ENCODE measurements around the gene HOXB1. TPM values are rescaled to one million over a fixed set of nuclear protein-coding genes. Genes with fewer than 3 reads are reported as not detected.
A peak's percentile ranks its signal among the peaks of the same experiment; 100 is the strongest.

Gene HOXB1
- total and polyA plus RNA-seq, 4 donors, result not detected

GRCh38 chr17:48527547-48527932 is 3.3 kb downstream of the HOXB1 start:
- Histone ChIP-seq H3K4me3 (ENCODE audit: low read depth in 1 of 3, low read length in 3 of 3) (no peak overlapping the region), H3K27me3 (ENCODE audit: control insufficient read depth in 4 of 4, insufficient read depth in 4 of 4, low read length in 3 of 4) (peaks cover 0 to 22% (median 7%) of the 10 kb centered on the region in 4 donors)
- WGBS, result 36% methylated on average over 14 of the region's 14 CpGs

GRCh38 chr17:48526608-48527546 is 3.9 kb downstream of the HOXB1 start:
- TF ChIP-seq SP1 (IDR thresholded peaks at IDR 0.05), result no peak
- no peak for TF ChIP-seq CTCF (IDR thresholded peaks at IDR 0.05; ENCODE audit: low read depth, low read length, missing input control)
- TF ChIP-seq NR2F2 (IDR thresholded peaks at IDR 0.05), result no peak
- TF ChIP-seq EGR1 (IDR thresholded peaks at IDR 0.05; ENCODE audit: low read depth in 2 of 2), result no peak
- no peak for TF ChIP-seq REST (IDR thresholded peaks at IDR 0.05)
- no peak for TF ChIP-seq HNF4A (conservative IDR thresholded peaks at IDR 0.05)
- TF ChIP-seq ZBTB33 (IDR thresholded peaks at IDR 0.05), result no peak
- TF ChIP-seq HNF4G (IDR thresholded peaks at IDR 0.05), result no peak
- no peak for TF ChIP-seq ATF3 (IDR thresholded peaks at IDR 0.05)
- TF ChIP-seq JUND (IDR thresholded peaks at IDR 0.05), result no peak
- TF ChIP-seq GABPA (IDR thresholded peaks at IDR 0.05 in 1 of 2, conservative IDR thresholded peaks at IDR 0.05 in 1 of 2), result no peak
- no peak for TF ChIP-seq RAD21 (IDR thresholded peaks at IDR 0.05)
- Histone ChIP-seq H3K36me3 (ENCODE audit: control insufficient read depth in 4 of 4, insufficient read depth in 3 of 4, low read depth in 1 of 4, low read length in 3 of 4) (no peaks in the 10 kb centered on the region), H3K27me3 (ENCODE audit: control insufficient read depth in 4 of 4, insufficient read depth in 4 of 4, low read length in 3 of 4) (peaks cover 0 to 20% (median 7%) of the 10 kb centered on the region in 4 donors), H3K4me3 (ENCODE audit: low read depth in 1 of 3, low read length in 3 of 3) (peak overlapping the region in 1 of 3 donors; percentile 6), H3K9me3 (ENCODE audit: control insufficient read depth in 4 of 4, low read length in 3 of 4) (no peaks in the 10 kb centered on the region), H3K4me1 (ENCODE audit: control insufficient read depth in 4 of 4, insufficient read depth in 4 of 4, low read length in 3 of 4) (no peaks in the 10 kb centered on the region), H3K9ac (ENCODE audit: low read depth in 1 of 2, low read length in 2 of 2) (no peak overlapping the region), H3K27ac (ENCODE audit: low read depth in 1 of 2, low read length in 2 of 2) (no peak overlapping the region)
- no peak for DNase-seq (ENCODE audit: low spot score)
- 21% methylated on average over 59 of the region's 59 CpGs for WGBS

More at GRCh38 chr17:48527547-48527932, 3.3 kb downstream of the HOXB1 start:
- H3K4me1 ChIP-seq (ENCODE audit: control insufficient read depth in 4 of 4, insufficient read depth in 4 of 4, low read length in 3 of 4), result no peaks in the 10 kb centered on the region
- H3K36me3 ChIP-seq (ENCODE audit: control insufficient read depth in 4 of 4, insufficient read depth in 3 of 4, low read depth in 1 of 4, low read length in 3 of 4), result no peaks in the 10 kb centered on the region
- no peak overlapping the region for H3K27ac ChIP-seq (ENCODE audit: low read depth in 1 of 2, low read length in 2 of 2)
- no peaks in the 10 kb centered on the region for H3K9me3 ChIP-seq (ENCODE audit: control insufficient read depth in 4 of 4, low read length in 3 of 4)
- DNase-seq (ENCODE audit: low spot score), result no peak
- no peak for TF ChIP-seq CTCF (IDR thresholded peaks at IDR 0.05; ENCODE audit: low read depth, low read length, missing input control)
- no peak for TF ChIP-seq MAX (IDR thresholded peaks at IDR 0.05)
- no peak for TF ChIP-seq FOXA1 (IDR thresholded peaks at IDR 0.05)
- no peak overlapping the region for H3K9ac ChIP-seq (ENCODE audit: low read depth in 1 of 2, low read length in 2 of 2)
